ENCODE measurements around the gene VPS37C.

DNA sequence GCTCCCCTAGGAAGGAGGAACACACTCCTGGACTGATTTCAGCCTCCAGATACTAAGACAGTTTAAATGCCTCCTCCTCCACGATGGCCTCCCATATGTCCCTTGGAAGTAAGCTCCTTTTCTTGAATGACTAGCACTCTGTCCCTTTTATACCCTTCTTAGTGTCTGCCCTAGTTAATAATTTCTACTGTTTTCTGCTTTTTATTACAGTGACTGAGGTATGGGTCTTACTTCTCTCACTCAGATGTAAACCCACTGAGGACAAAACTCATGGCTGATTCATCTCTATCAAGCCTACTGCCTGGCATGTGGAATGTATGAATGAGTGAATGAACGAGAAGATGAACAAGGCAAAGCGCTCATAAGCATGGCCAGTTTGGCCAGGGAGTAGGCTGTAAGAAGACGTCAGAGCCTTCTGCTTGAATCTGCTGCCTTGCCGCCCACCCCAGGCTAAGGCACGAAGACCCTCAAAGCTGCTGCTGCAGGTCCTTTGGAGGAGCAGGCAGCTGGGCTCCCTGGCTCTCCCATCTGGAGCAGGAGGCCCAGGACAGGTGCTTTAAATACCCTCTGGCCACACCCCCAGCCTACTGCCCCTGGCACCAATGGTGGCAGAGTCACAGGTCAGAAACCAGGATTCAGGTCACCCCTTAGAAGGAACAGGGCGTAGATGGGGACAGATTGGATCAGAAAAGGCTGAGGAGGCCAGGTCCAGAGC lies 33.9 kb upstream of the VPS37C start:
- TF ChIP-seq, protein P1, sequence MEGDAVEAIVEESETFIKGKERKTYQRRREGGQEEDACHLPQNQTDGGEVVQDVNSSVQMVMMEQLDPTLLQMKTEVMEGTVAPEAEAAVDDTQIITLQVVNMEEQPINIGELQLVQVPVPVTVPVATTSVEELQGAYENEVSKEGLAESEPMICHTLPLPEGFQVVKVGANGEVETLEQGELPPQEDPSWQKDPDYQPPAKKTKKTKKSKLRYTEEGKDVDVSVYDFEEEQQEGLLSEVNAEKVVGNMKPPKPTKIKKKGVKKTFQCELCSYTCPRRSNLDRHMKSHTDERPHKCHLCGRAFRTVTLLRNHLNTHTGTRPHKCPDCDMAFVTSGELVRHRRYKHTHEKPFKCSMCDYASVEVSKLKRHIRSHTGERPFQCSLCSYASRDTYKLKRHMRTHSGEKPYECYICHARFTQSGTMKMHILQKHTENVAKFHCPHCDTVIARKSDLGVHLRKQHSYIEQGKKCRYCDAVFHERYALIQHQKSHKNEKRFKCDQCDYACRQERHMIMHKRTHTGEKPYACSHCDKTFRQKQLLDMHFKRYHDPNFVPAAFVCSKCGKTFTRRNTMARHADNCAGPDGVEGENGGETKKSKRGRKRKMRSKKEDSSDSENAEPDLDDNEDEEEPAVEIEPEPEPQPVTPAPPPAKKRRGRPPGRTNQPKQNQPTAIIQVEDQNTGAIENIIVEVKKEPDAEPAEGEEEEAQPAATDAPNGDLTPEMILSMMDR (IDR thresholded peaks at IDR 0.05) = no peak
- TF ChIP-seq EP300 (IDR thresholded peaks at IDR 0.05; ENCODE audit: low read depth) (no peak), POLR2A (IDR thresholded peaks at IDR 0.05) (no peak)

All from transverse colon (tissue), 3 donors.